Dedifferentiated amniotic fluid mesenchymal stem cell (primary cell): ENCODE data around the gene IER5.
"Not testable (repeated sequence)": the region's sequence is repeated elsewhere in the genome, so short reads cannot be mapped to it uniquely, and the experiment has no call there.

Experiments
- DNase-seq: peaks from one replicate; pipeline ENCODE4 v3.0.0-alpha.2; 2016; ENCODE audit errors: extremely low spot score

Gene IER5

GRCh38 chr1:181115368-181115684, 26.8 kb downstream of the IER5 start:
- DNase-seq: no peak

GRCh38 chr1:181115971-181116370, 27.5 kb downstream of the IER5 start:
- DNase-seq: not testable (repeated sequence)

- no peak for DNase-seq
These were observed 28.4 kb downstream of the IER5 start for GRCh38 chr1:181116819-181117390.

GRCh38 chr1:181117648-181118449, 29.3 kb downstream of the IER5 start:
- DNase-seq: no peak

GRCh38 chr1:181119093-181119989, 30.8 kb downstream of the IER5 start:
- no peak for DNase-seq

- no peak for DNase-seq
These were observed 32.4 kb downstream of the IER5 start for GRCh38 chr1:181120924-181121323.

GRCh38 chr1:181121498-181121897, 33.0 kb downstream of the IER5 start:
- no peak for DNase-seq

GRCh38 chr1:181122222-181122621, 33.7 kb downstream of the IER5 start:
- no peak for DNase-seq

GRCh38 chr1:181123173-181123572, 34.7 kb downstream of the IER5 start:
- DNase-seq: no peak

GRCh38 chr1:181124291-181124751, 35.8 kb downstream of the IER5 start:
- DNase-seq: no peak

GRCh38 chr1:181126289-181126688, 37.8 kb downstream of the IER5 start:
- no peak for DNase-seq

- DNase-seq: no peak
These were observed 38.5 kb downstream of the IER5 start for GRCh38 chr1:181126871-181127587.

GRCh38 chr1:181127898-181128453, 39.5 kb downstream of the IER5 start:
- DNase-seq: no peak

GRCh38 chr1:181128592-181129497, 40.3 kb downstream of the IER5 start:
- DNase-seq: no peak

- no peak for DNase-seq
These were observed 41.5 kb downstream of the IER5 start for GRCh38 chr1:181129771-181130606.

GRCh38 chr1:181131255-181131941, 42.9 kb downstream of the IER5 start:
- DNase-seq: no peak

- no peak for DNase-seq
These were observed 45.0 kb downstream of the IER5 start for GRCh38 chr1:181133441-181133951.

- no peak for DNase-seq
These were observed 45.5 kb downstream of the IER5 start for GRCh38 chr1:181133969-181134418.
